Sigmoid colon (tissue), 7 donors: ENCODE measurements around the gene MYCN. TPM values are rescaled to one million over a fixed set of nuclear protein-coding genes. Genes with fewer than 3 reads are reported as not detected.

ENCODE experiments used
- DNase-seq: peaks from one replicate; pipeline ENCODE4 v3.0.0-alpha.2; 2019
- H3K27ac ChIP-seq, 4 donors: fragments of 200-600 bp; sonication (generic); one replicate each; pipeline ENCODE4 v1.5.1; 2016 to 2019; ENCODE audit warnings: mild to moderate bottlenecking in 1 of 4
- H3K27me3 ChIP-seq, 3 donors: fragments of 200-600 bp; sonication (generic); one replicate each; pipeline ENCODE4 v1.5.1; 2019; ENCODE audit warnings: mild to moderate bottlenecking in 1 of 3
- H3K36me3 ChIP-seq, 4 donors: fragments of 200-600 bp; sonication (generic); one replicate each; pipeline ENCODE4 v1.5.1; 2016 to 2019
- H3K4me1 ChIP-seq, 4 donors: fragments of 200-600 bp; sonication (generic); one replicate each; pipeline ENCODE4 v1.5.1; 2017 to 2019
- H3K4me3 ChIP-seq, 4 donors: fragments of 200-600 bp; sonication (generic); one replicate each; pipeline ENCODE4 v1.5.1; 2017 to 2019; ENCODE audit warnings: mild to moderate bottlenecking in 2 of 4, moderate library complexity in 1 of 4
- H3K9me3 ChIP-seq, 4 donors: fragments of 200-600 bp in 3 of 4; sonication (generic) in 3 of 4; one replicate each; pipeline versions ENCODE4 v1.5.1 to v1.6.1; 2013 to 2019
- EP300 ChIP-seq, 4 donors: sonication (generic); formaldehyde crosslinking; IDR thresholded peaks; one replicate each; pipeline ENCODE4 v1.6.1; 2017; ENCODE audit warnings: antibody characterized with exemption in 4 of 4
- POLR2A ChIP-seq, 2 donors: fragments of 450-650 bp; IDR thresholded peaks; one replicate each; pipeline ENCODE4 v1.6.1; 2016; ENCODE audit warnings: antibody characterized with exemption in 2 of 2, mild to moderate bottlenecking in 2 of 2, moderate library complexity in 2 of 2
- POLR2AphosphoS5 ChIP-seq, 4 donors: sonication (generic); formaldehyde crosslinking; IDR thresholded peaks; one replicate each; pipeline ENCODE4 v1.6.1; 2017; ENCODE audit warnings: antibody characterized with exemption in 4 of 4
- WGBS, 2 donors: extraction: QIAGEN DNeasy Blood & Tissue Kit; methylation state at CpG; one replicate each; pipeline ENCODE4 v1.1.7; 2013; 5-methylcytosine and 5-hydroxymethylcytosine counted together
- intact Hi-C: fragments of 100-400 bp; cut with DNase I; formaldehyde crosslinking; loops from one replicate; pipeline ENCODE4 v1.15.1; 2023
- polyA plus RNA-seq, 3 donors: library from polyadenylated mRNA; stranded (reverse); fragments of 200-250 nt; gene quantifications; one replicate each; pipeline ENCODE4 v1.2.3, GENCODE V29; 2013
- total RNA-seq, 4 donors: library from RNA; depleted of rRNA; stranded (reverse); fragments of >200 nt; gene quantifications; one replicate each; pipeline ENCODE4 v1.1.0, GENCODE V29; 2016
- TF ChIP-seq, protein P1 (sequence below), 4 experiments: fragments of 450-650 bp in 3 of 4; fragments of 200-600 bp in 1 of 4; IDR thresholded peaks; one replicate each; pipeline ENCODE4 v1.5.1; 2016 to 2019; ENCODE audit warnings: antibody characterized with exemption in 4 of 4, mild to moderate bottlenecking in 3 of 4, moderate library complexity in 2 of 4
- donor health status: healthy with polysubstance abuse.
- donor health status: Bipolar disorder and iron deficiency.
- donor health status: healthy.

MYCN gene
- total and polyA plus RNA-seq, 7 donors = 0.33 to 0.71 (median 0.55) TPM; not detected in 1

GRCh38 chr2:15893689-15894480, 46.5 kb upstream of the MYCN start:
- WGBS, 2 donors = 58 to 80% methylated on average over 7 of the region's 7 CpGs
- DNase-seq = no peak
- peaks cover 0 to 9% (median 4%) of the 10 kb centered on the region in 4 donors for H3K4me1 ChIP-seq
- H3K27ac ChIP-seq = no peak overlapping the region
- H3K27me3 ChIP-seq = no peaks in the 10 kb centered on the region
- no peak for TF ChIP-seq POLR2AphosphoS5 (IDR thresholded peaks at IDR 0.05)
- intact Hi-C loops = no loop called here
- no peaks in the 10 kb centered on the region for H3K36me3 ChIP-seq
- H3K4me3 ChIP-seq = no peak overlapping the region
- H3K9me3 ChIP-seq = peaks cover 0 to 6% (median 2%) of the 10 kb centered on the region in 4 donors

GRCh38 chr2:15894481-15895144, 45.7 kb upstream of the MYCN start:
- Histone ChIP-seq H3K27ac (no peak overlapping the region), H3K27me3 (no peaks in the 10 kb centered on the region), H3K4me1 (peaks cover 0 to 9% (median 4%) of the 10 kb centered on the region in 4 donors), H3K4me3 (no peak overlapping the region), H3K36me3 (no peaks in the 10 kb centered on the region), H3K9me3 (peaks cover 0 to 6% (median 2%) of the 10 kb centered on the region in 4 donors)
- no peak for TF ChIP-seq POLR2AphosphoS5 (IDR thresholded peaks at IDR 0.05)
- no peak for TF ChIP-seq POLR2A (IDR thresholded peaks at IDR 0.05)
- TF ChIP-seq, protein P1, sequence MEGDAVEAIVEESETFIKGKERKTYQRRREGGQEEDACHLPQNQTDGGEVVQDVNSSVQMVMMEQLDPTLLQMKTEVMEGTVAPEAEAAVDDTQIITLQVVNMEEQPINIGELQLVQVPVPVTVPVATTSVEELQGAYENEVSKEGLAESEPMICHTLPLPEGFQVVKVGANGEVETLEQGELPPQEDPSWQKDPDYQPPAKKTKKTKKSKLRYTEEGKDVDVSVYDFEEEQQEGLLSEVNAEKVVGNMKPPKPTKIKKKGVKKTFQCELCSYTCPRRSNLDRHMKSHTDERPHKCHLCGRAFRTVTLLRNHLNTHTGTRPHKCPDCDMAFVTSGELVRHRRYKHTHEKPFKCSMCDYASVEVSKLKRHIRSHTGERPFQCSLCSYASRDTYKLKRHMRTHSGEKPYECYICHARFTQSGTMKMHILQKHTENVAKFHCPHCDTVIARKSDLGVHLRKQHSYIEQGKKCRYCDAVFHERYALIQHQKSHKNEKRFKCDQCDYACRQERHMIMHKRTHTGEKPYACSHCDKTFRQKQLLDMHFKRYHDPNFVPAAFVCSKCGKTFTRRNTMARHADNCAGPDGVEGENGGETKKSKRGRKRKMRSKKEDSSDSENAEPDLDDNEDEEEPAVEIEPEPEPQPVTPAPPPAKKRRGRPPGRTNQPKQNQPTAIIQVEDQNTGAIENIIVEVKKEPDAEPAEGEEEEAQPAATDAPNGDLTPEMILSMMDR (IDR thresholded peaks at IDR 0.05) = no peak
- no peak for TF ChIP-seq EP300 (IDR thresholded peaks at IDR 0.05)
- 18 to 63% methylated on average over 8 of the region's 8 CpGs for WGBS, 2 donors
- intact Hi-C loops = no loop called here
- DNase-seq = no peak

DNA sequence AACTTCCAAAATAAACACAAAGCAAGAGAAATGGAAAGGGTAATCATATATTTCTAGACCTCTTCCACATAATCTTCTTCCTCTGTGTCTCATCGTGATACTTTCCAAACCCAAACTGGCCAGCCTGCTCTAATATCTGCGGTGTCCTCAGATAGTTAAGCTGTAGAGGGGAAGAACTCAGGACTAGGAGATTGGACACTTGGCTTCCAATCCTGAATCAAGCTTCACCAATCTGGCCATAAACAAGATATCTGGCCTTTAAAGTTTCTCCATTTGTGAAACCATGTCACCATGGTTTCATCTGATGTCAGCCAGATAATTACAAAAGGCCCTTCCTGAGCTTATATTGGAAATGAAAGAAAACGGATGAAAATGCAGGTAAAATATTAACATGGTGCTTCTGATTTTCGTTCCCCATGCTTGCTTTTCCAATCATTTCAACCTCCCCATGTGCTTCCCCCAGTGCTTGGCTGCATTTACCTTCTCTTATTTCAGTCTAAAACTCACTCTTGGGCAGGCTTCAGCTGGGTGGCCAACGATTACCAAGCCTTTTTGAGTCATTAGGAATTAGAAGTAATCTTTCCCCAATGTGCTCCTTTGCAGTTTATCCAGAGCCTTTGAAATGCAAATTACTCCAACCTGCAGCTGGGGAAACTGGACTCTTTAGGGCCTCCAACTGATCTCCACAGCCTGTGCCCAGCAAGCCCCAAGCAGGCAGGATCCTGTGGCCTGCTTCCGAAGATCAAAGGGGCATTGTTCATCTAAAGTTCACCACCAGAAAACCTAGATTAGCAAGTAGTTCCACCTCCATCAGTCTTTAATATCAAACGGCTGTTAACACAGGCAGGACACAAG, 44.5 kb upstream of the MYCN start:
- DNase-seq = no peak
- TF ChIP-seq, protein P1 (IDR thresholded peaks at IDR 0.05) = no peak
- no peak for TF ChIP-seq EP300 (IDR thresholded peaks at IDR 0.05)
- no peak for TF ChIP-seq POLR2AphosphoS5 (IDR thresholded peaks at IDR 0.05)
- TF ChIP-seq POLR2A (IDR thresholded peaks at IDR 0.05) = no peak
- Histone ChIP-seq H3K9me3 (peaks cover 0 to 6% (median 2%) of the 10 kb centered on the region in 4 donors), H3K4me3 (no peak overlapping the region), H3K27ac (no peak overlapping the region), H3K27me3 (no peaks in the 10 kb centered on the region), H3K36me3 (no peaks in the 10 kb centered on the region), H3K4me1 (peaks cover 0 to 9% (median 4%) of the 10 kb centered on the region in 4 donors)
- 74 to 83% methylated on average over 7 of the region's 7 CpGs for WGBS, 2 donors
- intact Hi-C loops = no loop called here

GRCh38 chr2:15896859-15897258, 43.5 kb upstream of the MYCN start:
- 92 to 94% methylated on average over 4 of the region's 4 CpGs for WGBS, 2 donors
- H3K4me1 ChIP-seq = peaks cover 0 to 9% (median 4%) of the 10 kb centered on the region in 4 donors
- H3K27ac ChIP-seq = no peak overlapping the region
- no peaks in the 10 kb centered on the region for H3K36me3 ChIP-seq
- peaks cover 0 to 6% (median 2%) of the 10 kb centered on the region in 4 donors for H3K9me3 ChIP-seq
- H3K4me3 ChIP-seq = no peak overlapping the region
- intact Hi-C loops = no loop called here
- DNase-seq = no peak
- TF ChIP-seq POLR2AphosphoS5 (IDR thresholded peaks at IDR 0.05) (no peak), POLR2A (IDR thresholded peaks at IDR 0.05) (no peak), EP300 (IDR thresholded peaks at IDR 0.05) (no peak)
- TF ChIP-seq, protein P1 (IDR thresholded peaks at IDR 0.05) = no peak
- no peaks in the 10 kb centered on the region for H3K27me3 ChIP-seq
